ENCODE measurements around the gene GPR137. TPM values are rescaled to one million over a fixed set of nuclear protein-coding genes. Genes with fewer than 3 reads are reported as not detected.

The GPR137 gene
- total RNA-seq, 2 experiments from 2014 or later, result 18.3 to 52.3 TPM

- Histone ChIP-seq H3K27ac (ENCODE audit: low read depth, low read length, poor library complexity, severe bottlenecking) (no peak overlapping the region), H3K79me2 (ENCODE audit: insufficient read depth, low read depth, low read length) (peaks cover 8% of the 10 kb centered on the region), H3K9me3 (ENCODE audit: low read length) (no peaks in the 10 kb centered on the region), H4K20me1 (ENCODE audit: insufficient read depth, low read length) (no peaks in the 10 kb centered on the region), H3K4me1 (ENCODE audit: insufficient read depth, low read length, poor library complexity, severe bottlenecking) (peaks cover 55% of the 10 kb centered on the region), H3K4me3 (ENCODE audit: low read depth, low read length, poor library complexity, severe bottlenecking) (peak overlapping the region; percentile 76), H3K4me2 (ENCODE audit: low read length) (peak overlapping the region; percentile 98), H2AFZ (ENCODE audit: low read length) (peak overlapping the region; percentile 63; the same call in 1 of the 2 replicates), H3K9me2 (ENCODE audit: insufficient read depth, low read length) (no peaks in the 10 kb centered on the region), H3K36me3 (ENCODE audit: insufficient read depth, low read length) (no peaks in the 10 kb centered on the region)
- POLR2A ChIA-PET, result interaction anchor here (0.7 kb wide), 1 partner anchor 67 kb away, joined by 3 read pairs; the partner anchor contains the start of gene PRDX5
- no peak for DNase-seq (ENCODE audit: low spot score)
- intact Hi-C loops (cut with micrococcal nuclease; ENCODE audit: unreplicated experiment), result loop anchor here (1.0 kb wide), 1 partner anchor 19 kb away; no protein-coding TSS in a partner anchor
- BruUV-seq (replicated peaks), result no TSS peak
- CTCF ChIA-PET (ENCODE audit: unreplicated experiment), result interaction anchor here (0.5 to 1.4 kb wide), 2 partner anchors 46 to 494 kb away, joined by 3 read pairs; no protein-coding TSS in a partner anchor
- TF ChIP-seq EZH2phosphoT487 (IDR thresholded peaks at IDR 0.05; ENCODE audit: borderline replicate concordance, low read depth, low read length), result no peak
- TF ChIP-seq, protein P1, sequence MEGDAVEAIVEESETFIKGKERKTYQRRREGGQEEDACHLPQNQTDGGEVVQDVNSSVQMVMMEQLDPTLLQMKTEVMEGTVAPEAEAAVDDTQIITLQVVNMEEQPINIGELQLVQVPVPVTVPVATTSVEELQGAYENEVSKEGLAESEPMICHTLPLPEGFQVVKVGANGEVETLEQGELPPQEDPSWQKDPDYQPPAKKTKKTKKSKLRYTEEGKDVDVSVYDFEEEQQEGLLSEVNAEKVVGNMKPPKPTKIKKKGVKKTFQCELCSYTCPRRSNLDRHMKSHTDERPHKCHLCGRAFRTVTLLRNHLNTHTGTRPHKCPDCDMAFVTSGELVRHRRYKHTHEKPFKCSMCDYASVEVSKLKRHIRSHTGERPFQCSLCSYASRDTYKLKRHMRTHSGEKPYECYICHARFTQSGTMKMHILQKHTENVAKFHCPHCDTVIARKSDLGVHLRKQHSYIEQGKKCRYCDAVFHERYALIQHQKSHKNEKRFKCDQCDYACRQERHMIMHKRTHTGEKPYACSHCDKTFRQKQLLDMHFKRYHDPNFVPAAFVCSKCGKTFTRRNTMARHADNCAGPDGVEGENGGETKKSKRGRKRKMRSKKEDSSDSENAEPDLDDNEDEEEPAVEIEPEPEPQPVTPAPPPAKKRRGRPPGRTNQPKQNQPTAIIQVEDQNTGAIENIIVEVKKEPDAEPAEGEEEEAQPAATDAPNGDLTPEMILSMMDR (conservative IDR thresholded peaks at IDR 0.05; ENCODE audit: low read length), result no peak
Observed at GRCh38 chr11:64250415-64251015, 35.1 kb upstream of the GPR137 start.

- intact Hi-C loops (cut with micrococcal nuclease; ENCODE audit: unreplicated experiment), result loop anchor here (1.0 kb wide), 1 partner anchor 18 kb away; no protein-coding TSS in a partner anchor
- BruUV-seq (replicated peaks), result no TSS peak
- POLR2A ChIA-PET, result no interaction called here
Observed at GRCh38 chr11:64251016-64251752, 34.5 kb upstream of the GPR137 start, which contains the start of gene PLCB3. PLCB3 (plus strand) TSS chr11:64251530; CDS start chr11:64251650, 120 bp downstream.

More at GRCh38 chr11:64251016-64251752, 34.5 kb upstream of the GPR137 start, which contains the start of gene PLCB3:
- Histone ChIP-seq H3K79me2 (ENCODE audit: insufficient read depth, low read depth, low read length) (peaks cover 1% of the 10 kb centered on the region; the same call in 1 of the 2 replicates), H3K4me2 (ENCODE audit: low read length) (peak within 1 kb of the TSS; percentile 98), H4K20me1 (ENCODE audit: insufficient read depth, low read length) (no peaks in the 10 kb centered on the region), H3K4me3 (ENCODE audit: low read depth, low read length, poor library complexity, severe bottlenecking) (peak within 1 kb of the TSS; percentile 76), H3K9me2 (ENCODE audit: insufficient read depth, low read length) (no peaks in the 10 kb centered on the region), H3K27ac (ENCODE audit: low read depth, low read length, poor library complexity, severe bottlenecking) (no peak within 1 kb of the TSS), H3K36me3 (ENCODE audit: insufficient read depth, low read length) (no peaks in the 10 kb centered on the region), H2AFZ (ENCODE audit: low read length) (peak within 1 kb of the TSS; percentile 63; the same call in 1 of the 2 replicates), H3K9me3 (ENCODE audit: low read length) (no peaks in the 10 kb centered on the region), H3K4me1 (ENCODE audit: insufficient read depth, low read length, poor library complexity, severe bottlenecking) (peaks cover 55% of the 10 kb centered on the region)
- CTCF ChIA-PET (ENCODE audit: unreplicated experiment), result interaction anchor here (1.4 kb wide), 1 partner anchor 46 kb away, joined by 3 read pairs; no protein-coding TSS in a partner anchor
- TF ChIP-seq EZH2phosphoT487 (IDR thresholded peaks at IDR 0.05; ENCODE audit: borderline replicate concordance, low read depth, low read length), result no peak
- TF ChIP-seq, protein P1 (conservative IDR thresholded peaks at IDR 0.05; ENCODE audit: low read length), result peak; percentile 80
- DNase-seq (ENCODE audit: low spot score), result peak; percentile 70

Data from OCI-LY7 (cell line).